ENCODE data around the gene GNRHR.
A peak's percentile ranks its signal among the peaks of the same experiment; 100 is the strongest.

The GNRHR gene, protein sequence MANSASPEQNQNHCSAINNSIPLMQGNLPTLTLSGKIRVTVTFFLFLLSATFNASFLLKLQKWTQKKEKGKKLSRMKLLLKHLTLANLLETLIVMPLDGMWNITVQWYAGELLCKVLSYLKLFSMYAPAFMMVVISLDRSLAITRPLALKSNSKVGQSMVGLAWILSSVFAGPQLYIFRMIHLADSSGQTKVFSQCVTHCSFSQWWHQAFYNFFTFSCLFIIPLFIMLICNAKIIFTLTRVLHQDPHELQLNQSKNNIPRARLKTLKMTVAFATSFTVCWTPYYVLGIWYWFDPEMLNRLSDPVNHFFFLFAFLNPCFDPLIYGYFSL

DNA sequence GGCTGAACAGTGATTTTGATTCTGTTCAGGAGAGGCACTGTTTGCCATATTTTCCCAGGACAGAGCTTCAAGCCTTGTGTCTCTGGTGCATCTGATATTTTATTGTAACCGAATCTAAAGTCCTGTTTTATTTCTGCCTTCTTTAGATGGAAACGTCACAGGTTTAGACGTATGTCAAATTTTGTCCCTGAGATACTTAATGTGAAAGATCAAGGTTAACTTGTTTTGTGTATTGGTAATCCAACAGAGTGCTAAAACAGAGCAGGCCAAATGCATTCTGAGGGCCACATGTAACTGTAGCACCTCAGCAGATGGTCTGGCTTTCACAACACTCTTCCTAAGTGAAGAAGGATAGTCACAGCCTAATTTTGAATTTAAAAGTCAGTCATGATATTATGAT lies at the start of gene GNRHR:
GNRHR (minus strand) TSS at position 101 of the 400 bp plus-strand sequence; CDS start at position 48, 53 bp downstream.
- DNase-seq (ENCODE audit: low spot score): no peak
- TF ChIP-seq, protein P1, sequence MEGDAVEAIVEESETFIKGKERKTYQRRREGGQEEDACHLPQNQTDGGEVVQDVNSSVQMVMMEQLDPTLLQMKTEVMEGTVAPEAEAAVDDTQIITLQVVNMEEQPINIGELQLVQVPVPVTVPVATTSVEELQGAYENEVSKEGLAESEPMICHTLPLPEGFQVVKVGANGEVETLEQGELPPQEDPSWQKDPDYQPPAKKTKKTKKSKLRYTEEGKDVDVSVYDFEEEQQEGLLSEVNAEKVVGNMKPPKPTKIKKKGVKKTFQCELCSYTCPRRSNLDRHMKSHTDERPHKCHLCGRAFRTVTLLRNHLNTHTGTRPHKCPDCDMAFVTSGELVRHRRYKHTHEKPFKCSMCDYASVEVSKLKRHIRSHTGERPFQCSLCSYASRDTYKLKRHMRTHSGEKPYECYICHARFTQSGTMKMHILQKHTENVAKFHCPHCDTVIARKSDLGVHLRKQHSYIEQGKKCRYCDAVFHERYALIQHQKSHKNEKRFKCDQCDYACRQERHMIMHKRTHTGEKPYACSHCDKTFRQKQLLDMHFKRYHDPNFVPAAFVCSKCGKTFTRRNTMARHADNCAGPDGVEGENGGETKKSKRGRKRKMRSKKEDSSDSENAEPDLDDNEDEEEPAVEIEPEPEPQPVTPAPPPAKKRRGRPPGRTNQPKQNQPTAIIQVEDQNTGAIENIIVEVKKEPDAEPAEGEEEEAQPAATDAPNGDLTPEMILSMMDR (conservative IDR thresholded peaks at IDR 0.05; ENCODE audit: low read depth): no peak
- H3K27ac ChIP-seq: no peak within 1 kb of the TSS
- ChIA-PET POLR2A (ENCODE audit: low non-redundant PET) (no interaction called here), CTCF (no interaction called here)

DNA sequence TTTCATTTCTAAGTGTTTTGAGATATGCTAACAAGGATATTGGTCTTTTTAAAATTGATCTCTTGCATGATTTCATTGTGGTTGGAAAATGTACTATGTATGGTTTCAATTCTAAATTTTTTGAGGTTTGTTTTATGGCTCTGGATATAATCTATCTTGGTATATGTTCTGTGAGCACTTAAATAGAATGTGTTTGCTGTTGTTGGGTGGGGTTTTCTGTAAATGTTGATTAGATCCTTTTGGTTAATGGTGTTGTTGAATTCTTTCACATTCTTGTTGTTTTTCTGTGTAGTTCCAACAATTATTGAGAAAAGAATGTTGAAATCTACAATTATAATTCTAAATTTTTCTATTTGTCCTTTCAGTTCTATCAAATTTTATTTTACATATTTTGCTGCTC lies 42.6 kb upstream of the GNRHR start:
- DNase-seq (ENCODE audit: low spot score): no peak
- POLR2A ChIA-PET (ENCODE audit: low non-redundant PET): no interaction called here
- no peak overlapping the region for H3K27ac ChIP-seq
- CTCF ChIA-PET: no interaction called here
- TF ChIP-seq, protein P1 (conservative IDR thresholded peaks at IDR 0.05; ENCODE audit: low read depth): no peak

DNA sequence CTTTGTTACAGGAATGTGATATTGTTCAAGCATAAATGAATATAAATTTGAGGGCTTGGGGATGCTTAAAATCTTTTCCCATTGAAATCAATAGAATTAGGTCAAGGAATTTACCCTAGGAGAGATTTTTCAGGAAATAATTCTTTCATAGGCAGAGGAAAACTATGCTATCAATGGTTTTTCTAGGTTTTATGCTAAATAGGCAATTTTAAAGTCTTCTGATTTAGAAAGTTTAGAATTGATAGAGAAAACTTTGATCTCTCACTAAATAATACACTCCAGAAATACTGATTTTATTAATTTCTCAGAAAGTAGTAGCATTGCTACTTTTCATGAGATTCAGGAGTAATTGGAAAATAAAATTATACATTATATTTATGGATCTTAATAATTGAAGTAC lies 36.5 kb upstream of the GNRHR start:
- no peak overlapping the region for H3K27ac ChIP-seq
- ChIA-PET CTCF (no interaction called here), POLR2A (ENCODE audit: low non-redundant PET) (no interaction called here)
- TF ChIP-seq, protein P1 (conservative IDR thresholded peaks at IDR 0.05; ENCODE audit: low read depth): no peak
- no peak for DNase-seq (ENCODE audit: low spot score)

DNA sequence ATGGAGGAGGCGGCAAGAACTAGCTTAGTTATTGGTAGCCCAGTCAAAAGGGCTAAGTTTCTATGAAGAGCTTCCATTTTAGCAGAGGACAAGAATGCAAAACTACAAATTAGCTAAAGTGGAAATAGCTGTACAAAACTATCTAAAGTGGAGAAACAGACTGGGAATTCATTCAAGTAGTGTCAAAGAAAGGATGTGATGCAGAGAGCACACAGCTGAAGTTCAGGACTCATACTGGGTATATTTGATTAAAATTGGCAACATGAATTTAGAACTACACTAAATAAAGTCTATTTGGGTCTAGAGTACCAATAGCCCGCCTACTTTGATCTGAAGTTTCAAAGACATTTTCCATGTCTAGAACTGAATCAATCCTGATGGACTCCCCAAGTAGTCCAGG lies 33.1 kb upstream of the GNRHR start:
- H3K27ac ChIP-seq: no peak overlapping the region
- ChIA-PET CTCF (no interaction called here), POLR2A (ENCODE audit: low non-redundant PET) (no interaction called here)
- no peak for DNase-seq (ENCODE audit: low spot score)
- TF ChIP-seq, protein P1 (conservative IDR thresholded peaks at IDR 0.05; ENCODE audit: low read depth): no peak

DNA sequence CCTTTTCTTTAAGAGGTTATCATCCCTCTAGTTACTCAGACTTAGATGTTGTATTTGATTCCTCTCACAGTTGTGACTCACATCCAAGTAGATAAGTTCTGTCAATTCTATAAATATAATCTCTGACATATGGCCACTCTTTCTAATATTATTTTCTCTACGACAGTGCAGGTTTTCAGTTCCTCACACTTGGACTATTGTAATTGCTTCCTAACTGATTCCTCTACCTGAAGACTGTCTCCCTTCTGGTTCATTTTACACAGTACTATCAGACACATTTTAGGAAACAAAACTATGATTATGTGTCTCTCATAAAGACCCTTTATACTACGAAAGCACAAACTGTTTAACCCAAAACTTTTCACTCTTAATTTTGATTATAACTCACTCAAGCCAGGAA lies 31.3 kb upstream of the GNRHR start:
- no peak overlapping the region for H3K27ac ChIP-seq
- POLR2A ChIA-PET (ENCODE audit: low non-redundant PET): no interaction called here
- TF ChIP-seq, protein P1 (conservative IDR thresholded peaks at IDR 0.05; ENCODE audit: low read depth): no peak
- CTCF ChIA-PET: no interaction called here
- no peak for DNase-seq (ENCODE audit: low spot score)

DNA sequence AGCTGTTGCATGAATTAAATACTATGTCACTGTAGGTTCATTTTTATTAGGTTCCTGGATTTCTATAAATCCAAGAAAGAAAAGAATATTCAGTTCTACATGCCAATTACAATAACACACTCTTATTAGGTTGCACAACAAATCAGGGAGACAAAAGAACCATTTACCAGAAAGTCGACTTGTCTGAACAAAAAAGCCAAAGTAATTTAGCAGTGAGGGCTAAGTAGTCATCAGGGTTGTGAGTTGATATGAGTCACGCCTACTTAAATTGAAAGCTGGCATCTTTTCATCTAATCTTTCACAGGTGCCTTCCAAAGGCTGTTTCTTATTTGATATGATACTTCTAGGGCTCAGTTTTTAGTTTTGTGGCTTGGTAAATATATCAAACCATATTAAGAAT lies 25.4 kb upstream of the GNRHR start:
- DNase-seq (ENCODE audit: low spot score): peak; percentile 68
- H3K27ac ChIP-seq: no peak overlapping the region
- TF ChIP-seq, protein P1 (conservative IDR thresholded peaks at IDR 0.05; ENCODE audit: low read depth): no peak
- CTCF ChIA-PET: interaction anchor here (0.6 to 1.5 kb wide), 3 partner anchors 8 to 73 kb away, joined by 3 to 4 read pairs (median 3); no protein-coding TSS in a partner anchor
- POLR2A ChIA-PET (ENCODE audit: low non-redundant PET): no interaction called here
